Neural cell (in vitro differentiated cells): ENCODE data around the gene SNX32.

Experiments
- CTCF ChIP-seq: fragments of 450-650 bp; IDR thresholded peaks from 2 replicates; pipeline ENCODE4 v1.5.1; 2014; ENCODE audit warnings: antibody characterized with exemption, mild to moderate bottlenecking, moderate library complexity; ENCODE audit not compliant: poor library complexity, severe bottlenecking
- EP300 ChIP-seq: fragments of 450-650 bp; conservative IDR thresholded peaks from 2 replicates; pipeline ENCODE4 v1.6.1; 2014; ENCODE audit warnings: antibody characterized with exemption, mild to moderate bottlenecking, moderate library complexity; ENCODE audit not compliant: poor library complexity, severe bottlenecking
- EZH2 ChIP-seq: fragments of 200-600, 300-800 bp; shearing (Covaris generic), sonication (generic); IDR thresholded peaks from 2 replicates; pipeline ENCODE4 v1.6.1; 2014; ENCODE audit warnings: antibody characterized with exemption, low read length, borderline replicate concordance, mild to moderate bottlenecking; ENCODE audit not compliant: insufficient read depth, poor library complexity, severe bottlenecking
- TAF1 ChIP-seq: IDR thresholded peaks from 2 replicates; pipeline ENCODE4 v1.6.1; 2012; ENCODE audit warnings: low read depth

- TF ChIP-seq EP300: no peak
- TF ChIP-seq CTCF: no peak
- no peak for TF ChIP-seq EZH2
- no peak for TF ChIP-seq TAF1
Measured at GRCh38 chr11:65862191-65862735, 28.5 kb downstream of the SNX32 start.
